SK-N-MC (cell line): ENCODE measurements around the gene PELI3.

Experiments used
- EZH2 ChIP-seq: fragments of 200-600 bp; sonication (generic); IDR thresholded peaks from one replicate; pipeline ENCODE4 v1.6.1; 2017; ENCODE audit warnings: antibody characterized with exemption
- FOXP2 ChIP-seq: optimal IDR thresholded peaks from 2 replicates; pipeline ENCODE3; 2011; ENCODE audit warnings: mild to moderate bottlenecking, moderate library complexity; ENCODE audit not compliant: insufficient read depth; ENCODE audit errors: extremely low read length, control extremely low read depth

DNA sequence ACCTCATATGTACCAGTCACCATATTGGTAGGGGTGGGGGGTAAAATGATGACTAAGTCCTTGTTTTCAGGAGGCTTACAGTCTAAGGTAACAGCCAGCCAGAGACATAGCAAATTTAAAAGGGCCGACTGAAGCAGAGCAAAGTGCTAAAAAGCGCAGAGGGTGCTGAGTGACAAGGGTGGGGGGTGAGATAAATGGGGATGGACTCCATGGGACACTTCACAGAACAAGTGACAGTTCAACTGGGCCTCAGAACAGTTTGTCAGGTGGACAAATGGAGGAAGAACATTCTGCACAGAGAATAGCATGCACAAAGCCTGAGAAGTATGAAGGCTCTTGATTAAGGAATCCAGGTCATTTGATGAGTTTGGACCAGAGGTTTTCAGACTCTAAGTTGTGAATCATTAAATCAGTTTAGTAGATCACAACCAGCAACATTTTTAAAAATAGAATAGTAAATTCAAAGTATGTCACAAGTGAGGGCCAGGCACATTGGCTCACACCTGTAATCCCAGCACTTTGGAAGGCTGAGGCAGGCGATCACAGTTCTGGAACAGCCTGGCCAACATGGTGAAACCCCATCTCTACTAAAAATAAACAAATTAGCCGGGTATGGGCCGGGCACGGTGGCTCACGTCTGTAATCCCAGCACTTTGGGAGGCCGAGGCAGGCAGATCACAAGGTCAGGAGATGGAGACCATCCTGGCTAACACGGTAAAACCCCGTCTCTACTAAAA is 57.8 kb downstream of the PELI3 start:
- TF ChIP-seq EZH2 (no peak), FOXP2 (no peak)
